Tibial nerve (tissue), 4 donors: ENCODE results near the gene LRRC75B.

Source experiments
- EP300 ChIP-seq, 2 donors: sonication (generic); formaldehyde crosslinking; IDR thresholded peaks; one replicate each; pipeline ENCODE4 v1.6.1; 2017; ENCODE audit warnings: antibody characterized with exemption in 2 of 2, mild to moderate bottlenecking in 1 of 2
- POLR2A ChIP-seq, 2 donors: fragments of 450-650 bp; IDR thresholded peaks; one replicate each; pipeline ENCODE4 v1.6.1; 2017; ENCODE audit warnings: antibody characterized with exemption in 2 of 2, mild to moderate bottlenecking in 2 of 2, moderate library complexity in 2 of 2
- TF ChIP-seq, protein P1 (sequence below), 5 experiments: fragments of 200-600 bp in 3 of 5; fragments of 450-650 bp in 2 of 5; sonication (generic) in 3 of 5; IDR thresholded peaks; one replicate each; pipeline ENCODE4 v1.5.1; 2016 to 2019; ENCODE audit warnings: antibody characterized with exemption in 5 of 5, mild to moderate bottlenecking in 3 of 5, moderate library complexity in 2 of 5

DNA sequence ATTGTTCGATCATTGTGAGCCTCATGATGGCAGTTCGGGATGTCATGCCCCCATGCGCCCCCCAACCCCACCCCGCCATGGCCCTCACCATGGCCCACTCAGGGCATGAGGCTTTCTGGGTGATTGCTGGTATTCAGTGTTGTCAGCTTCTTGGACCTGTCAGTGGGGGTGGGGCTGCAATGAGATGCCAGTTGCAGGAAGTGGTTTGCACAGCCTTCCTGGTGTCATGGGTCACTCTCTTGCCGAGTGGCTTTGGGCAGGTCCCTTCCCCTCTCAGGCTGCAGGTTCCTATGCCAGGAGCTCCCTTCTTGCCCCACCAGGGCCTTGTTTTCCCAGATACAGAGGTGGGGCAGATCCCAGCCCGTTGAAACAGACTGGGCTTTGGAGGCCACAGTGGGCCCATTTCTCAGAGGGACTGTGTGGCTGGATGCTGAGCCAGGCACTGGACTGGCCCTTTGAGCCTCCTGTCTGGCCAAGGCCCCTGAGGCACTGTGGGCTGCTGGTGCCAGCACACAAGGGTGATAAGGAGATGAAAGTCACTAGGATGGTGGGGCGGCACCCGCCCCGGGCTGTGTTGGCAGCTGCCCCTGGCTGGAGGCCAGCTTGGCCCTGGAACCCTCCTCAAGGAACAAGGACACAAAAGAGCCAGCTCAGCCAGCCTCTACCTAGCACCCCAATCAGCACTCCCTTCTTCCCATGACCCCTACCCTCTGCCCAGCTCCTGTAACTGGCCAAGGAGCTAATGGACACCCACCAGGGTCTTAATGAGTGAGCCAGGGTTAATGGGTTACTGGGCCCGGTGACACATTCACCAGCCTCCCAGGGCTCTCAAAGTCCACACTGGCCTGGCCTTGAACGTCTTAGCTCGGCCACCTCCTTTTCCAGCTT is 8.6 kb upstream of the LRRC75B start:
- TF ChIP-seq, protein P1, sequence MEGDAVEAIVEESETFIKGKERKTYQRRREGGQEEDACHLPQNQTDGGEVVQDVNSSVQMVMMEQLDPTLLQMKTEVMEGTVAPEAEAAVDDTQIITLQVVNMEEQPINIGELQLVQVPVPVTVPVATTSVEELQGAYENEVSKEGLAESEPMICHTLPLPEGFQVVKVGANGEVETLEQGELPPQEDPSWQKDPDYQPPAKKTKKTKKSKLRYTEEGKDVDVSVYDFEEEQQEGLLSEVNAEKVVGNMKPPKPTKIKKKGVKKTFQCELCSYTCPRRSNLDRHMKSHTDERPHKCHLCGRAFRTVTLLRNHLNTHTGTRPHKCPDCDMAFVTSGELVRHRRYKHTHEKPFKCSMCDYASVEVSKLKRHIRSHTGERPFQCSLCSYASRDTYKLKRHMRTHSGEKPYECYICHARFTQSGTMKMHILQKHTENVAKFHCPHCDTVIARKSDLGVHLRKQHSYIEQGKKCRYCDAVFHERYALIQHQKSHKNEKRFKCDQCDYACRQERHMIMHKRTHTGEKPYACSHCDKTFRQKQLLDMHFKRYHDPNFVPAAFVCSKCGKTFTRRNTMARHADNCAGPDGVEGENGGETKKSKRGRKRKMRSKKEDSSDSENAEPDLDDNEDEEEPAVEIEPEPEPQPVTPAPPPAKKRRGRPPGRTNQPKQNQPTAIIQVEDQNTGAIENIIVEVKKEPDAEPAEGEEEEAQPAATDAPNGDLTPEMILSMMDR (IDR thresholded peaks at IDR 0.05) = no peak
- TF ChIP-seq POLR2A (IDR thresholded peaks at IDR 0.05) (no peak), EP300 (IDR thresholded peaks at IDR 0.05) (no peak)
